Prostate gland (tissue), 2 donors: ENCODE results near the gene RAB30.
"Not testable (repeated sequence)": the region's sequence is repeated elsewhere in the genome, so short reads cannot be mapped to it uniquely, and the experiment has no call there.

Experiments
- POLR2AphosphoS5 ChIP-seq: sonication (generic); formaldehyde crosslinking; IDR thresholded peaks from one replicate; pipeline ENCODE4 v1.6.1; 2017; ENCODE audit warnings: antibody characterized with exemption
- TF ChIP-seq, protein P1 (sequence below), 4 experiments: fragments of 200-600 bp in 2 of 4; fragments of 450-650 bp in 2 of 4; sonication (generic) in 2 of 4; IDR thresholded peaks; 1 replicate in 3 of 4; 2 replicates in 1 of 4; pipeline ENCODE4 v1.5.1; 2016 to 2019; ENCODE audit warnings: antibody characterized with exemption in 4 of 4, mild to moderate bottlenecking in 2 of 4, moderate library complexity in 2 of 4

GRCh38 chr11:83009136-83009535 is 62.6 kb downstream of the RAB30 start:
- not testable (repeated sequence) for TF ChIP-seq POLR2AphosphoS5
- TF ChIP-seq, protein P1, sequence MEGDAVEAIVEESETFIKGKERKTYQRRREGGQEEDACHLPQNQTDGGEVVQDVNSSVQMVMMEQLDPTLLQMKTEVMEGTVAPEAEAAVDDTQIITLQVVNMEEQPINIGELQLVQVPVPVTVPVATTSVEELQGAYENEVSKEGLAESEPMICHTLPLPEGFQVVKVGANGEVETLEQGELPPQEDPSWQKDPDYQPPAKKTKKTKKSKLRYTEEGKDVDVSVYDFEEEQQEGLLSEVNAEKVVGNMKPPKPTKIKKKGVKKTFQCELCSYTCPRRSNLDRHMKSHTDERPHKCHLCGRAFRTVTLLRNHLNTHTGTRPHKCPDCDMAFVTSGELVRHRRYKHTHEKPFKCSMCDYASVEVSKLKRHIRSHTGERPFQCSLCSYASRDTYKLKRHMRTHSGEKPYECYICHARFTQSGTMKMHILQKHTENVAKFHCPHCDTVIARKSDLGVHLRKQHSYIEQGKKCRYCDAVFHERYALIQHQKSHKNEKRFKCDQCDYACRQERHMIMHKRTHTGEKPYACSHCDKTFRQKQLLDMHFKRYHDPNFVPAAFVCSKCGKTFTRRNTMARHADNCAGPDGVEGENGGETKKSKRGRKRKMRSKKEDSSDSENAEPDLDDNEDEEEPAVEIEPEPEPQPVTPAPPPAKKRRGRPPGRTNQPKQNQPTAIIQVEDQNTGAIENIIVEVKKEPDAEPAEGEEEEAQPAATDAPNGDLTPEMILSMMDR (IDR thresholded peaks at IDR 0.05): not testable (repeated sequence)
